Pancreas (tissue), 10 donors: Measurements from ENCODE around the gene FMNL2. TPM values are rescaled to one million over a fixed set of nuclear protein-coding genes. Genes with fewer than 3 reads are reported as not detected.

Source experiments
- ATAC-seq, 4 donors: fragments of 200-7000 bp; cut with Tn5 transposase; one replicate each; pipeline versions ENCODE4 v1.8.0 to v1.9.1; 2020; ENCODE audit warnings: mild to moderate bottlenecking in 4 of 4, moderate library complexity in 4 of 4
- DNase-seq, 6 donors: peaks; one replicate each; pipeline ENCODE4 v3.0.0-alpha.2; 2020
- FAIRE-seq: peaks from 2 replicates; lab custom pipeline; 2012; peaks lifted over from hg19 to GRCh38; lab: Jason Lieb, UNC
- H3K27ac ChIP-seq, 4 donors: fragments of 200-600 bp; sonication (generic); 1 replicate in 3 of 4; 2 replicates in 1 of 4; pipeline versions ENCODE4 v1.5.0 to v1.8.0; 2020
- H3K27me3 ChIP-seq, 4 donors: fragments of 200-600 bp; one replicate each; pipeline ENCODE4 v1.8.0; 2021
- H3K36me3 ChIP-seq, 3 donors: fragments of 200-600 bp; sonication (generic) in 1 of 3; one replicate each; pipeline versions ENCODE4 v1.5.0 to v1.8.0; 2020 to 2021
- H3K4me1 ChIP-seq, 3 donors: fragments of 200-600 bp; one replicate each; pipeline ENCODE4 v1.8.0; 2021
- H3K4me3 ChIP-seq, 4 donors: fragments of 200-600 bp; sonication (generic) in 2 of 4; one replicate each; pipeline versions ENCODE4 v1.5.0 to v1.8.0; 2020 to 2021
- H3K9me3 ChIP-seq, 4 donors: fragments of 200-600 bp; one replicate each; pipeline ENCODE4 v1.8.0; 2021
- WGBS, 2 donors: extraction: QIAGEN DNeasy Blood & Tissue Kit; methylation state at CpG; one replicate each; pipeline ENCODE4 v1.1.7; 2013; 5-methylcytosine and 5-hydroxymethylcytosine counted together
- intact Hi-C, 3 donors: fragments of 100-400 bp; cut with DNase I; formaldehyde crosslinking; loops; one replicate each; pipeline versions ENCODE4 v1.11.1 to v1.14.2; 2022
- polyA plus RNA-seq, 2 donors: library from polyadenylated mRNA; stranded (reverse); fragments of 200-250 nt; gene quantifications; one replicate each; pipeline ENCODE4 v1.2.3, GENCODE V29; 2013
- total RNA-seq, 6 donors: library from RNA; stranded (reverse); fragmentation: NEBNext Ultra II Directional in 4 of 6; extraction: Animal tissue kit (Norgen Biotek cat#: 25700) in 4 of 6; gene quantifications; one replicate each; pipeline versions ENCODE4 v1.2.1 to v1.2.4, GENCODE V29; 2021 to 2023
- TF ChIP-seq, protein P1 (sequence below), 4 donors: fragments of 200-600 bp; sonication (generic) in 3 of 4; IDR thresholded peaks; one replicate each; pipeline versions ENCODE4 v1.5.0 to v1.8.0; 2021; ENCODE audit warnings: antibody characterized with exemption in 4 of 4
- donor health status: healthy with polysubstance abuse.
- donor health status: DM: no; HTN: no; CAD: no; lungs with moderate emphysema.
- donor health status: DM: no; HTN: no; CAD: no.
- donor health status: control.
- donor health status: control.
- donor health status: Bipolar disorder and iron deficiency.
- donor health status: DM: yes; HTN: yes; CAD: no.
- donor health status: DM: no; HTN: no; CAD: no.
- donor health status: DM: no; HTN: no; CAD: no.
- donor health status: DM: yes; HTN: yes; CAD: no.

FMNL2 gene
- total and polyA plus RNA-seq, 8 donors: 7.5 to 22.3 (median 11.3) TPM

DNA sequence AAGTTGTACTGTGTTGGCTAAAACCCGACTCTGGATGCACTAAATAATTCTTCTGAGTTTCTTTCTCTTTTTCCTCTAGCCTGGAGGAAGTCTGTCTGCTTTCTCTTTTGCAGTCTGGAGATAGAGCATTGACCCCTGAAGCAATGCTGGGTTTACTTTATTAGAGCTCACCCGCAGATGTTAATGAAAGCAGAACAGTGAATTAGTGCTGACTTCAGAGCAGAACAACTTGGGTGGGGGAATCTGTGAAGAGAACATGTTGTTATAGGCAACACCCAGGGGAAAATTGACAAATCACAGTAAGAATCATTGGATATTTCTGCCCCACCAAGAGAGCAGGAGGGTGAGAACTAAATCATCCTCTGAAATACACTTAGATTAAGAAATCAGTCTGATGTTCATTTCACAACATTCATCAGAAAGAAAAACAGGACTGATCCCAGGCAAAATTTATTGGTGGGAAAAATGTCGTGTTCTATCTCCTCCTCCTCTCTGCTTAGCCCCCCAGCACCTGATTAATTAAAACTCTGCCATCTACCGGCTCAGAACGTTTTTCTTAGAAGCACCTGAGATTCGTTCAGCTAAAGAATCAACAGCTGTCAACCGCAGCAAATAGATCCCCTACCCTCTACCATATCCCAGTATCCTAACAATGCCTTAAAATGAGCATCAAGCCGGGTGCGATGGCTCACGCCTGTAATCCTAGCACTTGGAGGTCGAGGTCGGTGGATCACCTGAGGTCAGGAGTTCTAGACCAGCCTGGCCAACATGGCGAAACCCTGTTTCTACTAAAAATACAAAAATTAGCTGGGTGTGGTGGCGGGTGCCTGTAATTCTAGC lies 165.1 kb downstream of the FMNL2 start:
- intact Hi-C loops: no loop called here
- Histone ChIP-seq H3K4me3 (no peak overlapping the region), H3K36me3 (no peaks in the 10 kb centered on the region), H3K27me3 (no peaks in the 10 kb centered on the region), H3K9me3 (no peaks in the 10 kb centered on the region), H3K4me1 (peaks cover 4 to 15% (median 13%) of the 10 kb centered on the region in 3 donors), H3K27ac (peak overlapping the region in 2 of 4 donors; percentile 39 to 44)
- DNase-seq (no peak), ATAC-seq (peak in 3 of 4 donors; percentile 57 to 68 (median 59)), FAIRE-seq (no peak)
- TF ChIP-seq, protein P1, sequence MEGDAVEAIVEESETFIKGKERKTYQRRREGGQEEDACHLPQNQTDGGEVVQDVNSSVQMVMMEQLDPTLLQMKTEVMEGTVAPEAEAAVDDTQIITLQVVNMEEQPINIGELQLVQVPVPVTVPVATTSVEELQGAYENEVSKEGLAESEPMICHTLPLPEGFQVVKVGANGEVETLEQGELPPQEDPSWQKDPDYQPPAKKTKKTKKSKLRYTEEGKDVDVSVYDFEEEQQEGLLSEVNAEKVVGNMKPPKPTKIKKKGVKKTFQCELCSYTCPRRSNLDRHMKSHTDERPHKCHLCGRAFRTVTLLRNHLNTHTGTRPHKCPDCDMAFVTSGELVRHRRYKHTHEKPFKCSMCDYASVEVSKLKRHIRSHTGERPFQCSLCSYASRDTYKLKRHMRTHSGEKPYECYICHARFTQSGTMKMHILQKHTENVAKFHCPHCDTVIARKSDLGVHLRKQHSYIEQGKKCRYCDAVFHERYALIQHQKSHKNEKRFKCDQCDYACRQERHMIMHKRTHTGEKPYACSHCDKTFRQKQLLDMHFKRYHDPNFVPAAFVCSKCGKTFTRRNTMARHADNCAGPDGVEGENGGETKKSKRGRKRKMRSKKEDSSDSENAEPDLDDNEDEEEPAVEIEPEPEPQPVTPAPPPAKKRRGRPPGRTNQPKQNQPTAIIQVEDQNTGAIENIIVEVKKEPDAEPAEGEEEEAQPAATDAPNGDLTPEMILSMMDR (IDR thresholded peaks at IDR 0.05): no peak
- WGBS, 2 donors: 86% methylated on average over 14 of the region's 14 CpGs

DNA sequence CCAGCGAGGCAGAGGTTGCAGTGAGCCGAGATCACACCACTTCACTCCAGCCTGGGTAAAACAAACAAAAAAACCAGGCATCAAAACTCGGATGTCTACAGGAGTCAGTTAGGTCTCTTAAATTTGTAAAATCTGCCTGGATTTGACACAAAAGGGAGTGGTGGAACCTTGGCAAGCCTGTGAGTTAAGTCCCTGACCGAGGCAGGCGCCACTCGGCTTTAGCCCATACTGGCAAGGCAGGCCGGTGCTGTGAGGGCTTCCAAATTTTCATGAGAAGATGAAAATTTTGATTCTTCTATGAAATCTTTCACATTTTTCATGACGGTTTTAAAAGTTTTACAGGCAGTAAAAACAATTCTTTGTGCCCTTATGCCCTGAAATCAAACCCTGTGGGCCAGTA lies 165.8 kb downstream of the FMNL2 start:
- Histone ChIP-seq H3K36me3 (no peaks in the 10 kb centered on the region), H3K9me3 (no peaks in the 10 kb centered on the region), H3K27ac (peak overlapping the region in 1 of 4 donors; percentile 39), H3K4me3 (no peak overlapping the region), H3K4me1 (peaks cover 4 to 15% (median 13%) of the 10 kb centered on the region in 3 donors), H3K27me3 (no peaks in the 10 kb centered on the region)
- TF ChIP-seq, protein P1 (IDR thresholded peaks at IDR 0.05): no peak
- DNase-seq (no peak), ATAC-seq (no peak), FAIRE-seq (no peak)
- WGBS, 2 donors: 89 to 94% methylated on average over 8 of the region's 8 CpGs
- intact Hi-C loops: no loop called here

DNA sequence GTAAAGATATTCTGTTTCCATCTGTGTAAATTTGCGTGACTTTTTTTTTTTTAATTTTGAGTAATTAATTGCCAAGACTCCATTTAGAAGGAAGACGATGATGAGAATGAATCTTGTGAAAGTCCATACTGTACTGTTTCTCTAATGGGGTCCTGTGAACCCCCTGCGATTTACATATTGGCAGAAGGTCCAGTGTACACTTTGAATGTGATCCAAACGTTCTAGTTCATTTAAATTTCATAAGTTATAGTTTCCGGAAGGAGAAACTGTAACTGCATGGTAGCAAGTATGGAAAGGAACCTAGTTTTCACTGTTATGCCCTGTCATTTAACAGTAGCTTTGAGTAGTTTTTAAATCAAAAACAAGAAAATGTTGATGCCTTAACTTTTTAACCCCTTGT lies 166.7 kb downstream of the FMNL2 start:
- ATAC-seq: no peak
- no peak overlapping the region for H3K27ac ChIP-seq
- intact Hi-C loops: no loop called here

DNA sequence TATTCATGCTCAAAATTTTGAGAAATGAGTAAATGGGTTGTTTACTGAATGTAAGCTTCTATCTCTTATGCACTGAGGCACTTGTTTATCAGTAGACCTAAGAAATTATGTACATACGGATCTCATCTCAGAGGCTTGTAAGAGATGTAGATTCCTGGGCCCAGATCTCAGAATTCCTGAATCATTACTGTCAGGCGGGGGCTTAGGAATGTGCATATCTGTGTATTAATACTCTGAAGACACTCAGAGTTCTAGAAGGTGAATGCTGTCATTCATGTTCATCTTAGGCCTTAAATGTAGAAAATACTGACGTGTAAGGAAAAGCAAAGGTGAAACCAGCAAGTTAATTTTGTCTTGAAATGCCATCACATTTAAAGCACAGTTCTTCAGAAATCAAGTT lies 169.6 kb downstream of the FMNL2 start:
- no peaks in the 10 kb centered on the region for H3K9me3 ChIP-seq
- TF ChIP-seq, protein P1 (IDR thresholded peaks at IDR 0.05): no peak
- H3K27ac ChIP-seq: no peak overlapping the region
- H3K4me1 ChIP-seq: no peaks in the 10 kb centered on the region
- ATAC-seq: no peak
- WGBS, 2 donors: 83 to 90% methylated on average over 3 of the region's 3 CpGs
- FAIRE-seq: no peak
- H3K4me3 ChIP-seq: no peak overlapping the region
- no peak for DNase-seq
- H3K36me3 ChIP-seq: no peaks in the 10 kb centered on the region
- intact Hi-C loops: no loop called here
- no peaks in the 10 kb centered on the region for H3K27me3 ChIP-seq

More for the DNA sequence above, 166.7 kb downstream of the FMNL2 start:
- H3K36me3 ChIP-seq: no peaks in the 10 kb centered on the region
- DNase-seq: no peak
- H3K9me3 ChIP-seq: no peaks in the 10 kb centered on the region
- WGBS, 2 donors: 82 to 90% methylated on average over 5 of the region's 5 CpGs
- peaks cover 4 to 15% (median 13%) of the 10 kb centered on the region in 3 donors for H3K4me1 ChIP-seq
- H3K27me3 ChIP-seq: no peaks in the 10 kb centered on the region
- no peak overlapping the region for H3K4me3 ChIP-seq
- FAIRE-seq: no peak
- TF ChIP-seq, protein P1 (IDR thresholded peaks at IDR 0.05): no peak

DNA sequence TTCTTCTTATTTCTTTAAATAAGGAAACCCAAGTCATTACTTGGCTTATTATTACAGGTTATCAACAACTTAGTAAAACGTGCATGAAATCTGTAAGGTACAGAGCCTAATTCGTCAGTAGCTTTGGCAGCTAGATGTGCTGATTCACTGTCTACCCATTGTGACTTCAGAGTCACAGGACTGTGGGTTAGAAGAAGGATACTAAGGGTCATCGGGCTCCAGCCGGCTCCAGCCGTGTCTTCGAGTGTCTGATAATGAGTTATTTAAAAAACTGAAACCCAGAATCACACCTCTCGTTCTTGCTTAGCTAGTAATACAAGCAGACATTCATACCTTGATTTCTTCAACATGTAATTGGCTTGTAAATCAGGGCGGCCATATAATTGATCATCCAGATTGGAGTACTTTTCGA lies 170.5 kb downstream of the FMNL2 start:
- FAIRE-seq: no peak
- intact Hi-C loops: no loop called here

More for the DNA sequence above, 170.5 kb downstream of the FMNL2 start:
- Histone ChIP-seq H3K27me3 (no peaks in the 10 kb centered on the region), H3K9me3 (no peaks in the 10 kb centered on the region), H3K27ac (no peak overlapping the region), H3K4me3 (no peak overlapping the region), H3K36me3 (no peaks in the 10 kb centered on the region), H3K4me1 (no peaks in the 10 kb centered on the region)
- TF ChIP-seq, protein P1 (IDR thresholded peaks at IDR 0.05): no peak
- DNase-seq (peak in 1 of 6 donors; percentile 33), ATAC-seq (peak in 3 of 4 donors; percentile 40 to 80 (median 79))
- 53 to 57% methylated on average over 9 of the region's 9 CpGs for WGBS, 2 donors
